Sigmoid colon (tissue), 7 donors: ENCODE data around the gene DGKD. TPM values are rescaled to one million over a fixed set of nuclear protein-coding genes. Genes with fewer than 3 reads are reported as not detected.

ENCODE experiments used
- DNase-seq: peaks from one replicate; pipeline ENCODE4 v3.0.0-alpha.2; 2019
- H3K27ac ChIP-seq, 4 donors: fragments of 200-600 bp; sonication (generic); one replicate each; pipeline ENCODE4 v1.5.1; 2016 to 2019; ENCODE audit warnings: mild to moderate bottlenecking in 1 of 4
- H3K27me3 ChIP-seq, 3 donors: fragments of 200-600 bp; sonication (generic); one replicate each; pipeline ENCODE4 v1.5.1; 2019; ENCODE audit warnings: mild to moderate bottlenecking in 1 of 3
- H3K36me3 ChIP-seq, 4 donors: fragments of 200-600 bp; sonication (generic); one replicate each; pipeline ENCODE4 v1.5.1; 2016 to 2019
- H3K4me1 ChIP-seq, 4 donors: fragments of 200-600 bp; sonication (generic); one replicate each; pipeline ENCODE4 v1.5.1; 2017 to 2019
- H3K4me3 ChIP-seq, 4 donors: fragments of 200-600 bp; sonication (generic); one replicate each; pipeline ENCODE4 v1.5.1; 2017 to 2019; ENCODE audit warnings: mild to moderate bottlenecking in 2 of 4, moderate library complexity in 1 of 4
- H3K9me3 ChIP-seq, 4 donors: fragments of 200-600 bp in 3 of 4; sonication (generic) in 3 of 4; one replicate each; pipeline versions ENCODE4 v1.5.1 to v1.6.1; 2013 to 2019
- EP300 ChIP-seq, 4 donors: sonication (generic); formaldehyde crosslinking; IDR thresholded peaks; one replicate each; pipeline ENCODE4 v1.6.1; 2017; ENCODE audit warnings: antibody characterized with exemption in 4 of 4
- POLR2A ChIP-seq, 2 donors: fragments of 450-650 bp; IDR thresholded peaks; one replicate each; pipeline ENCODE4 v1.6.1; 2016; ENCODE audit warnings: antibody characterized with exemption in 2 of 2, mild to moderate bottlenecking in 2 of 2, moderate library complexity in 2 of 2
- POLR2AphosphoS5 ChIP-seq, 4 donors: sonication (generic); formaldehyde crosslinking; IDR thresholded peaks; one replicate each; pipeline ENCODE4 v1.6.1; 2017; ENCODE audit warnings: antibody characterized with exemption in 4 of 4
- WGBS, 2 donors: extraction: QIAGEN DNeasy Blood & Tissue Kit; methylation state at CpG; one replicate each; pipeline ENCODE4 v1.1.7; 2013; 5-methylcytosine and 5-hydroxymethylcytosine counted together
- intact Hi-C: fragments of 100-400 bp; cut with DNase I; formaldehyde crosslinking; loops from one replicate; pipeline ENCODE4 v1.15.1; 2023
- polyA plus RNA-seq, 3 donors: library from polyadenylated mRNA; stranded (reverse); fragments of 200-250 nt; gene quantifications; one replicate each; pipeline ENCODE4 v1.2.3, GENCODE V29; 2013
- total RNA-seq, 4 donors: library from RNA; depleted of rRNA; stranded (reverse); fragments of >200 nt; gene quantifications; one replicate each; pipeline ENCODE4 v1.1.0, GENCODE V29; 2016
- TF ChIP-seq, protein P1 (sequence below), 4 experiments: fragments of 450-650 bp in 3 of 4; fragments of 200-600 bp in 1 of 4; IDR thresholded peaks; one replicate each; pipeline ENCODE4 v1.5.1; 2016 to 2019; ENCODE audit warnings: antibody characterized with exemption in 4 of 4, mild to moderate bottlenecking in 3 of 4, moderate library complexity in 2 of 4
- donor health status: healthy with polysubstance abuse.
- donor health status: Bipolar disorder and iron deficiency.
- donor health status: healthy.

The DGKD gene
- total and polyA plus RNA-seq, 7 donors, result 10.7 to 67.0 (median 19.7) TPM

- Histone ChIP-seq H3K27ac (peak overlapping the region; percentile 30 to 66 (median 52)), H3K27me3 (no peaks in the 10 kb centered on the region), H3K36me3 (peaks cover 0 to 11% (median 0%) of the 10 kb centered on the region in 4 donors), H3K4me1 (peaks cover 0 to 22% (median 8%) of the 10 kb centered on the region in 4 donors), H3K9me3 (peaks cover 0 to 10% (median 2%) of the 10 kb centered on the region in 4 donors), H3K4me3 (no peak overlapping the region)
- TF ChIP-seq, protein P1, sequence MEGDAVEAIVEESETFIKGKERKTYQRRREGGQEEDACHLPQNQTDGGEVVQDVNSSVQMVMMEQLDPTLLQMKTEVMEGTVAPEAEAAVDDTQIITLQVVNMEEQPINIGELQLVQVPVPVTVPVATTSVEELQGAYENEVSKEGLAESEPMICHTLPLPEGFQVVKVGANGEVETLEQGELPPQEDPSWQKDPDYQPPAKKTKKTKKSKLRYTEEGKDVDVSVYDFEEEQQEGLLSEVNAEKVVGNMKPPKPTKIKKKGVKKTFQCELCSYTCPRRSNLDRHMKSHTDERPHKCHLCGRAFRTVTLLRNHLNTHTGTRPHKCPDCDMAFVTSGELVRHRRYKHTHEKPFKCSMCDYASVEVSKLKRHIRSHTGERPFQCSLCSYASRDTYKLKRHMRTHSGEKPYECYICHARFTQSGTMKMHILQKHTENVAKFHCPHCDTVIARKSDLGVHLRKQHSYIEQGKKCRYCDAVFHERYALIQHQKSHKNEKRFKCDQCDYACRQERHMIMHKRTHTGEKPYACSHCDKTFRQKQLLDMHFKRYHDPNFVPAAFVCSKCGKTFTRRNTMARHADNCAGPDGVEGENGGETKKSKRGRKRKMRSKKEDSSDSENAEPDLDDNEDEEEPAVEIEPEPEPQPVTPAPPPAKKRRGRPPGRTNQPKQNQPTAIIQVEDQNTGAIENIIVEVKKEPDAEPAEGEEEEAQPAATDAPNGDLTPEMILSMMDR (IDR thresholded peaks at IDR 0.05), result no peak
- TF ChIP-seq EP300 (IDR thresholded peaks at IDR 0.05), result no peak
- no peak for TF ChIP-seq POLR2A (IDR thresholded peaks at IDR 0.05)
- TF ChIP-seq POLR2AphosphoS5 (IDR thresholded peaks at IDR 0.05), result no peak
- 17 to 53% methylated on average over 9 of the region's 9 CpGs for WGBS, 2 donors
- intact Hi-C loops, result no loop called here
- DNase-seq, result no peak
These were observed 54.3 kb downstream of the DGKD start for GRCh38 chr2:233408366-233409285.

DNA sequence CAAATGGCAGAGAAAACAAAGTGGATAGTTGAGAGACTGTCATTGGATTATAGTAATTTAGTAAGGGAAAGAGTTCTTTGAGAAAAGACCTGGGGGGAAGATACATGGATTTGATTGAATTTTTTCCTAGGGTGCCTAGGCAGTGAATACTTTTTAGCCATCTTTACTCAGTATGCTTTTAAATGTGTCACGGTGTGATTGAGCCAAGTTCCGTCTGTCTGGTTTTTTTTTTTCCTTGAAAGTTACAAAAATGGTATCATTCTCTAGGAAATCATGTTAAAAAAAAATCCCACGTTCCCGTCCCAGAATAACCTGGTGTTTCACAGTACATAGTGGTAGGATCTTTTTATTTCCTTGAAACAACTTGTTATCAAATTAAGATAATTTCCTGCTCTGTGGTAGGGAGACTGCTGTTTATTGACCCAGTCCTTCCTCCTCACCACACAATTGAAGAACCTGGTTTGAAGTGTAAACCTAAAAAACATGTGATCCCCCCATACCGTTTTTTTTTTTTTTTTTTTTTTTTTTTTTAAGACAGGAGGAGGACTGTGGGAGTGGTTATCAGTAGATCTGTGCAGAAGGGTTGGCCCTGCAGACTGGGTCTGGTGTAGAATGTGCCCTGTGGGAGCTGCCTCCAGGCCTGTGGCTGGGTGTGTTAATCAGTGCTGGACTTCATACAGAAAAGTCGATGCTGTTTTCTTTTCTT lies 55.1 kb downstream of the DGKD start:
- H3K4me1 ChIP-seq, result peaks cover 0 to 31% (median 17%) of the 10 kb centered on the region in 4 donors

GRCh38 chr2:233410196-233410760 lies 56.0 kb downstream of the DGKD start:
- Histone ChIP-seq H3K36me3 (peaks cover 0 to 5% (median 0%) of the 10 kb centered on the region in 4 donors), H3K9me3 (peaks cover 0 to 10% (median 2%) of the 10 kb centered on the region in 4 donors), H3K4me3 (no peak overlapping the region), H3K4me1 (peaks cover 0 to 39% (median 25%) of the 10 kb centered on the region in 4 donors), H3K27ac (peak overlapping the region in 2 of 4 donors; percentile 33 to 34), H3K27me3 (no peaks in the 10 kb centered on the region)
- DNase-seq, result no peak
- 23 to 65% methylated on average over 5 of the region's 5 CpGs for WGBS, 2 donors
- TF ChIP-seq, protein P1 (IDR thresholded peaks at IDR 0.05), result no peak
- no peak for TF ChIP-seq POLR2AphosphoS5 (IDR thresholded peaks at IDR 0.05)
- no peak for TF ChIP-seq POLR2A (IDR thresholded peaks at IDR 0.05)
- TF ChIP-seq EP300 (IDR thresholded peaks at IDR 0.05), result no peak
- intact Hi-C loops, result no loop called here

More for the DNA sequence above, 55.1 kb downstream of the DGKD start:
- Histone ChIP-seq H3K4me3 (no peak overlapping the region), H3K36me3 (peaks cover 0 to 5% (median 0%) of the 10 kb centered on the region in 4 donors), H3K27ac (peak overlapping the region in 3 of 4 donors; percentile 33 to 56 (median 47)), H3K27me3 (no peaks in the 10 kb centered on the region), H3K9me3 (peaks cover 0 to 10% (median 2%) of the 10 kb centered on the region in 4 donors)
- no peak for DNase-seq
- intact Hi-C loops, result no loop called here
- 10 to 19% methylated on average over 6 of the region's 6 CpGs for WGBS, 2 donors
- TF ChIP-seq POLR2AphosphoS5 (IDR thresholded peaks at IDR 0.05), result no peak
- TF ChIP-seq, protein P1 (IDR thresholded peaks at IDR 0.05), result no peak

DNA sequence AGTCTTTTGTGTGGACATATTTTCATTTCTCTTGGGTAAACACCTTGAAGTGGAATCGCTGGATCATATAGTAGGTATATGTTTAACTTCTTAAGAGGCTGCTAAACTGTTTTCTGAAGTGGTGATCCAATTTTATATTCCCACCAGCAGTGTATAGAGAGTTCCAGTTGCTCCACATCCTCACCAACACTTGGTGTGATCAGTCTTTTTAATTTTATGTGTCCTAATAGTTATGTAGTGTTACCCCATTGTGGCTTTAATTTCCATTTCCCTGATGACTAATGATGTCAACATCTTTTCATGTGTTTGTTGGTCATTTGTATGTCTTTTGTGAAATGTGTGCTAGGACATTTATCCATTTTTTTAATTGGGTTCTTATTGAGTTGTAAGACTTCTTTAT lies 56.9 kb downstream of the DGKD start:
- Histone ChIP-seq H3K36me3 (peaks cover 0 to 5% (median 0%) of the 10 kb centered on the region in 4 donors), H3K4me1 (peaks cover 0 to 43% (median 28%) of the 10 kb centered on the region in 4 donors), H3K27me3 (no peaks in the 10 kb centered on the region), H3K9me3 (peaks cover 0 to 10% (median 2%) of the 10 kb centered on the region in 4 donors), H3K4me3 (no peak overlapping the region), H3K27ac (no peak overlapping the region)
- no peak for DNase-seq
- WGBS, 2 donors, result 58 to 83% methylated on average over 1 of the region's 1 CpG
- TF ChIP-seq, protein P1 (IDR thresholded peaks at IDR 0.05), result no peak
- TF ChIP-seq EP300 (IDR thresholded peaks at IDR 0.05) (no peak), POLR2A (IDR thresholded peaks at IDR 0.05) (no peak), POLR2AphosphoS5 (IDR thresholded peaks at IDR 0.05) (no peak)
- intact Hi-C loops, result no loop called here
